ENCODE results near the gene NR2C1.
A peak's percentile ranks its signal among the peaks of the same experiment; 100 is the strongest.
"Not testable (repeated sequence)": the region's sequence is repeated elsewhere in the genome, so short reads cannot be mapped to it uniquely, and the experiment has no call there.

NR2C1 gene

DNA sequence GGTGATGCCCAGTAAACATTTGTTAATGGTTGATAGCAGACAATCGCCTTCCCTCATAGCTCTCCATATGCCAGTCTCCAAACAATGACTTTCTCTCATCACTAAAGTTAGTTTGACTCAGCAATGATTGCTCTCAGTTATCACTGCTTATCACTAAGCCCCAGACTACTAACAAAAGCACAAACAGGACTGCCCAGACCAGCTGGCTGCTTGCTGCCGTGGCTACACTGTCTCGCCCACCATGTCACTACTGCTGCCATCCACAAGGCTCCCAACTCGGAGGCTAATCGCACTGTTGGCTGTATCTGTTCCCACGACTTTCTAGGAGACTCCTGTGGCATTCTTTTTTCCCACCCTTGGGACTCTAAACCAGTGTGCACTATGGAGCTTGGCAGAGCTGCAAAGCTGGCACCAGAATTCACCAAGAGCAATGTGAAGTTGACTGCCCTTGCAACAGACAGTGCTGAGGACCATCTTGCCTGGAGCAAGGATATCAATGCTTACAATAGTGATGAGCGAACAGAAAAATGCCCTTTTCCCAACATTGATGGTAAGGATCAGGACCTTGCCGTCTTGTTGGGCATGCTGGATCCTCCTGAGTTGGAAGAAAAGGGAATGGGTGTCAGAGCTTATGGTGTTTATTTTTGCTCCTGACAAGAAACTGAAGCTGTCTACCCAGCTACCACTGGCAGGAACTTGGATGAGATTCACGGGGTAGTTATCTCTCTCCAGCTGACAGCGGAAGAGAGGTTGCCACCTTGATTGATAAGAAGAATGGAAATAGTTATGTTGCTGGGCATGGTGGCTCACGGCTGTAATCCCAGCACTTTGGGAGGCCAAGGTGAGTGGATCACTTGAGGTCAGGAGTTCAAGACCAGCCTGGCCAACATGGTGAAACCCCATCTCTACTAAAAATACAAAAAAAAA is 27.1 kb upstream of the NR2C1 start:
- DNase-seq: peak; percentile 60 to 86
- TF ChIP-seq GATA1 (IDR thresholded peaks at IDR 0.05; ENCODE audit: low read depth, low read length): no peak
- TF ChIP-seq POLR2A (IDR thresholded peaks at IDR 0.05; ENCODE audit: low read length): no peak

GRCh38 chr12:95099270-95099790 is 25.9 kb upstream of the NR2C1 start:
- TF ChIP-seq POLR2A (IDR thresholded peaks at IDR 0.05; ENCODE audit: low read length): no peak
- DNase-seq: no peak

DNA sequence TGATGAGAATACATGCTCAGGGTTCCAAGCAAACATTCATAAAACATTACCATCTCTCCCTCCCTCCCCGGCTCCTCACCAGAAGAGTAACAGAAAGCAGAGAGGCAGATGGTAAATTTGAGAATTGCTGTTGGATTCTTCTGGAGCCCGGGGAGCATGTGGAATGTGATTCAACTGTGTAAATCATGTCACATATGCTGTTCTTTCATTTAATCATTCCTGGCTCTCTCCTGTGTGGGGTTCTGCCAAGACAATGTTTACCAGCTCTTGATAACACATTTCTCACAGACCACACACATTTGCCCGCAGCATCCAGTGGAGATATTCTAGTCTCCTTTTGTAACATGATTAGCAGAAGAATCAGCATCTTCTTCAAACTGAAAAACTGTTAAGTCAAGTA is 23.4 kb upstream of the NR2C1 start:
- DNase-seq: no peak
- no peak for TF ChIP-seq GATA1 (IDR thresholded peaks at IDR 0.05; ENCODE audit: low read depth, low read length)
- no peak for TF ChIP-seq POLR2A (IDR thresholded peaks at IDR 0.05; ENCODE audit: low read length)

DNA sequence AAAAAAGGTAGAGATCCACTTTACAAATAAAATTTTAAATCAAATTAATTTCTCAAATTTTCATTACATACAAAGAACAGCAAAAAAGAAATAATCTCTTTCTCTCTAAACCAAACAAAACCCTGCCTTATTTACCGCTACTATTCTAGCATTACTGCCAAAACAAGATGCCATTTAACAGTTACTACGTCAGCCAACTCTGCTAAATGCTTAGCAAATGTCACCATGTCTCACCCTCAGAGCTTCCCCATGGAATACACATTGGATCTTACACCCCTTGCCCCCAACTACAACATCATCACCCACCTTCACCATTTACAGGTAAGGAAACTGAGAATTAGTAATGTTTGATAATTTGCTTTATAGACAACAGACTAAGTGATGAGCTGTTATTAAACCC is 23.0 kb upstream of the NR2C1 start:
- DNase-seq: no peak
- TF ChIP-seq GATA1 (IDR thresholded peaks at IDR 0.05; ENCODE audit: low read depth, low read length) (no peak), POLR2A (IDR thresholded peaks at IDR 0.05; ENCODE audit: low read length) (no peak)

DNA sequence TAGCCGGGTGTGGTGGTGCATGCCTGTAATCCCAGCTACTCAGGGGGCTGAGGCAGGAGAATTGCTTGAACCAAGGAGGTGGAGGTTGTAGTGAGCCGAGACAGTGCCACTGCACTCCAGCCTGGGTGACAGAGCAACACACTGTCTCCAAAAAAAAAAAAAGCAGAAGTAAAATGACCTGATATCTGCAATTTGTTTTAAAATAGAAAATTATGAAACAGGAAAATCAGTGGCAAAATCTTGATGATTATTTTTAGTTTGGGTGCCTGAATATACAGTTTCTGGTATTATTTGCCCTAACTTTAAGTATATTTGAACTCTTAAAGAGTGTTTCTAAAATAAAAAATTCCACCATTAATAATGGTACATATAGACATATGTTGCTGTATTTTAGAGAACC is 22.4 kb upstream of the NR2C1 start:
- not testable (repeated sequence) for DNase-seq

DNA sequence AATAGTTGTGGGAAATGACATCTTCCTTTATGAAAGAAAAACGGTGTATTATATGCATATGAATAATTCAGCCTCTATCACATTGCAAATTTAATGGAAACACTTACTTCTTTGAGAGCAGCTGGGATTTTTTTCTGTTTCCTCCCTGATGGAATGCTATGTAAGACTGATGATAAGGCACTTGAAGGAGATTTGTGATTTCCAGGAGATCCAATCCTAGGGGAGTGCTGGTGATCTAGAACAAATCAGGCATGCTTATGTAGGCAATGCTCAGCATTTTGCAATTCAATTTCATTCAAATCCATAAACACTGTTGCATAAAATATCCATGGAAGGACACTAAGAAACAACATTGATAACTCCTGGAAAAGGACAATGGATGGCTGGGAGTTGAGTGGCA is 16.0 kb upstream of the NR2C1 start:
- TF ChIP-seq POLR2A (IDR thresholded peaks at IDR 0.05; ENCODE audit: low read length) (no peak), GATA1 (IDR thresholded peaks at IDR 0.05; ENCODE audit: low read depth, low read length) (no peak)
- no peak for DNase-seq

DNA sequence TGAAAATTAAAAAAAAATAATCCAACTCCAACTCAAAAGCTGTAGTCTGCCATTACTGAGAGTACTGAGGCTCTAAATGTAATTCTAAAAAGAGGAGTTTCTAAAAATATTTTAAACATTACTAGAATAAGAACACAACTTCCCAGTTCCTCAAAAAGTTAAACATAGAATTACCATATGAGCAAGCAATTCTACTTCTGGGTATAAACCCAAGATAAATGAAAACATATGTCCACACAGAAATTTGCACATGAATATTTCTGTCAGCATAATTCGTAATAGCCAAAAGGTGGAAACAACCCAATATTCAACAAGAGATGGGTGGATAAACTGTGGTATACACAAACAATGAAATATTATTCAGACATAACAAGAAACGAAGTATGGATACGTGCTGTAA is 15.0 kb upstream of the NR2C1 start:
- no peak for DNase-seq
- TF ChIP-seq GATA1 (IDR thresholded peaks at IDR 0.05; ENCODE audit: low read depth, low read length): no peak
- no peak for TF ChIP-seq POLR2A (IDR thresholded peaks at IDR 0.05; ENCODE audit: low read length)

DNA sequence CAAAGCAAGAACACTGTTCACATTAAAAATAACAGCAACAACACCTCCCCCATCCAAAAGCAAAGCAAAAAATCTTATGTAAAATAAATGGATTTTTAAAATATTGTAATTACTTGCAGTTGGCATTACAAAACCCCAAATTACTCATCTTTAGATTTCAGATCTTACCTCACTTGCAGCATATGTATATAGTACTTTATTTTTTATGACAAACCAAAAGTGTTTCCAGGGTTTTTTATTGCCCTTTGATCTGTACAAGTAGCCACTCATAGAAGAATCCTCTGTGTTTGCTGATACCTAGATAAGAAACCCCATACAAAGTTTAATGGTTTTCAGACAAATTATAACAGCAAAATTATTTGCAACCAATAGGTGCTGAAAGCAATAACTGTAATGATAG is 12.2 kb upstream of the NR2C1 start:
- TF ChIP-seq POLR2A (IDR thresholded peaks at IDR 0.05; ENCODE audit: low read length): no peak
- TF ChIP-seq GATA1 (IDR thresholded peaks at IDR 0.05; ENCODE audit: low read depth, low read length): no peak

DNA sequence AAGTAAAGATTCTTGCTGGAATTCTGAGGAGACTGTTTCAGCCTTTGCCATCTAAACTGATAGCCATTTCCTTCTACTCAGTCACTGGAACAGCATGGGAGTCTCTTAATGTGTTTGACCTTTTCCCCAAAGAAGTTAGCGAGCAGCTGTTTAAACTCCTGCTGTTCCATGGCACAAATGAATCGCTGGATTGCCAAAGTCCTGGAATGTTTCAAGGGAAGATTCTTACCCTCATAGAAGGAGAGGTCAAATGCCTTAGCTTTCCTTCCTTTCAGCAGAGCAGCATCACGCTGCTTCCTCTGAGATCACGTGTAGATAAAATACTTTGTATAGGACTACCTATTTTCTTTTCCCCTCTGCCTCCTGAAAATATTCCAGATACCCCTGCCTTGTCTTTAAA is 10.5 kb upstream of the NR2C1 start:
- no peak for DNase-seq
- TF ChIP-seq POLR2A (IDR thresholded peaks at IDR 0.05; ENCODE audit: low read length) (no peak), GATA1 (IDR thresholded peaks at IDR 0.05; ENCODE audit: low read depth, low read length) (no peak)

More for the DNA sequence above, 12.2 kb upstream of the NR2C1 start:
- DNase-seq: no peak

DNA sequence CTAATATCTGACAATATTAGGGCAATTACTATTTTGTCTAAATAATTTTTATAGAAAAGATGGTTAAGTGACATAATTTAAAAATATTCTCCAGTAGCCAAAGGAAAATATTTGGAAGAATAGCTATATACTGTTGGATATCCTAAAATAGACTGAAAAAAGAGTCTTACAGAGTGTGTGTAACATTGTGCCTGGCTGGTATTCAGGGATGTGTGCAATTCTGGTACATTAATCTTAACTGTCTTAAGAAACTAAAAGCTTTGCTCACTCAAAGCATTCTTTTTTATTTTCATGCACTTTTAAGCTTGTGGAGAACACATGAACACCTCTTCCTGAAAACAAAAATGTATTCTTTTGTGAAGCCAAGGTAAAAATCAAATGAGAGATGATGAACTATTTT is 10.1 kb upstream of the NR2C1 start:
- DNase-seq: no peak
- TF ChIP-seq GATA1 (IDR thresholded peaks at IDR 0.05; ENCODE audit: low read depth, low read length) (no peak), POLR2A (IDR thresholded peaks at IDR 0.05; ENCODE audit: low read length) (no peak)

DNA sequence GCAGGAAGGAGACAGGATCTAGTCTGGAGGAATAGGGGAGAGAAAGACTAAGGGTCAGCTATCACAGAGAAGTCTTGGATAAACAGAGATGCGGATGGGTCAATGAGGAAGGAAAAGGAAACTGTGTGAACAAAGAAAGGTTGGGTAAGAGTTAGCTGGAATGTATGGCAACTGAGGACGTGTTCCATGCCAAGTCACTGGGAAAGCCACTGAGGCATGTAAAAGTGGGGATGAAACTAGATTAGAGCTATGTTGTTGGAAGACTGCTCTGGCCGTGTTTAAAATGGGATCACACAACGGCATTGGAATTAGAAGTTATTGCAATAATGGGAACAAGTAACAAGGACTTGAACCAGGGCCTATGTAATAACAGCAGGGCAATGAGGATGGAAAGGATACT is 3.9 kb upstream of the NR2C1 start:
- TF ChIP-seq POLR2A (IDR thresholded peaks at IDR 0.05; ENCODE audit: low read length) (no peak), GATA1 (IDR thresholded peaks at IDR 0.05; ENCODE audit: low read depth, low read length) (no peak)
- DNase-seq: no peak

- TF ChIP-seq GATA1 (IDR thresholded peaks at IDR 0.05; ENCODE audit: low read depth, low read length) (no peak), POLR2A (IDR thresholded peaks at IDR 0.05; ENCODE audit: low read length) (no peak)
These were observed 1.3 kb upstream of the NR2C1 start for GRCh38 chr12:95074766-95075165.

GRCh38 chr12:95073698-95074520 is 491 bp upstream of the NR2C1 start:
- no peak for TF ChIP-seq GATA1 (IDR thresholded peaks at IDR 0.05; ENCODE audit: low read depth, low read length)
- TF ChIP-seq POLR2A (IDR thresholded peaks at IDR 0.05; ENCODE audit: low read length): no peak
- DNase-seq: no peak

More at GRCh38 chr12:95074766-95075165, 1.3 kb upstream of the NR2C1 start:
- DNase-seq: no peak

GRCh38 chr12:95070378-95070777 is 3.0 kb downstream of the NR2C1 start:
- no peak for TF ChIP-seq POLR2A (IDR thresholded peaks at IDR 0.05; ENCODE audit: low read length)
- TF ChIP-seq GATA1 (IDR thresholded peaks at IDR 0.05; ENCODE audit: low read depth, low read length): no peak
- DNase-seq: no peak
